HepG2 (cell line): Measurements from ENCODE around the gene DHX30.

ENCODE experiments used
- BRCA1 ChIP-seq: sonication (generic); formaldehyde crosslinking; IDR thresholded peaks from 2 replicates; pipeline ENCODE4 v1.4.0; 2020; ENCODE audit warnings: missing genetic modification reagents
- CTCF ChIP-seq: sonication (generic); formaldehyde crosslinking; IDR thresholded peaks from 2 replicates; pipeline ENCODE4 v1.5.0; 2020; ENCODE audit warnings: mild to moderate bottlenecking, missing genetic modification reagents, moderate library complexity
- EZH2 ChIP-seq: conservative IDR thresholded peaks from 2 replicates; pipeline ENCODE4 v1.6.1; 2012; ENCODE audit warnings: mild to moderate bottlenecking, low read depth, low read length, moderate library complexity
- HNRNPH1 ChIP-seq: fragments of 200-400 bp; formaldehyde crosslinking; optimal IDR thresholded peaks from 2 replicates; pipeline ENCODE3; 2017; ENCODE audit warnings: mild to moderate bottlenecking, low read depth, low read length
- NFE2 ChIP-seq: sonication (generic); formaldehyde crosslinking; IDR thresholded peaks from 2 replicates; pipeline ENCODE4 v1.4.0; 2020; ENCODE audit warnings: missing genetic modification reagents
- NFIC ChIP-seq: IDR thresholded peaks from 2 replicates; pipeline ENCODE4 v1.6.1; 2012; ENCODE audit warnings: mild to moderate bottlenecking, low read length, inconsistent platforms
- PHF8 ChIP-seq: sonication (generic); formaldehyde crosslinking; IDR thresholded peaks from 2 replicates; pipeline ENCODE4 v1.5.0; 2020; ENCODE audit warnings: missing genetic modification reagents
- POLR2A ChIP-seq, 2 experiments: IDR thresholded peaks; 2 replicates each; pipeline ENCODE4 v1.6.1; 2011; ENCODE audit warnings: low read depth in 2 of 2, low read length in 2 of 2, mild to moderate bottlenecking in 1 of 2, moderate library complexity in 1 of 2; ENCODE audit not compliant: insufficient read depth in 1 of 2
- RAD21 ChIP-seq: fragments of 450-650 bp; formaldehyde crosslinking; IDR thresholded peaks from 2 replicates; pipeline ENCODE4 v1.5.0; 2020; ENCODE audit warnings: mild to moderate bottlenecking
- TGIF2 ChIP-seq: IDR thresholded peaks from 2 replicates; pipeline ENCODE4 v1.6.1; 2016; ENCODE audit warnings: control low read depth, missing compliant biosample characterization
- ZC3H13 ChIP-seq: sonication (generic); formaldehyde crosslinking; IDR thresholded peaks from 2 replicates; pipeline ENCODE4 v1.8.1; 2023; ENCODE audit warnings: mild to moderate bottlenecking, missing genetic modification reagents, moderate library complexity
- ZNF232 ChIP-seq: sonication (generic); formaldehyde crosslinking; IDR thresholded peaks from 2 replicates; pipeline ENCODE4 v1.4.0; 2020; ENCODE audit warnings: missing genetic modification reagents, borderline replicate concordance
- ZSCAN20 ChIP-seq: sonication (generic); formaldehyde crosslinking; IDR thresholded peaks from 2 replicates; pipeline ENCODE4 v1.4.0; 2020; ENCODE audit warnings: missing genetic modification reagents, mild to moderate bottlenecking, borderline replicate concordance
- ZSCAN21 ChIP-seq: sonication (generic); formaldehyde crosslinking; IDR thresholded peaks from 2 replicates; pipeline ENCODE4 v1.8.0; 2022; ENCODE audit warnings: mild to moderate bottlenecking, missing genetic modification reagents, moderate library complexity, borderline replicate concordance

GRCh38 chr3:47846880-47847248 is 43.9 kb downstream of the DHX30 start:
- TF ChIP-seq CTCF = no peak
- TF ChIP-seq BRCA1 = no peak
- TF ChIP-seq POLR2A (IDR thresholded peaks at IDR 0.05; ENCODE audit: insufficient read depth in 1 of 2, low read depth in 2 of 2, low read length in 2 of 2) = no peak; a peak in 1 of 4 replicates
- no peak for TF ChIP-seq TGIF2
- TF ChIP-seq NFE2 (CRISPR knock-in tag) = no peak
- no peak for TF ChIP-seq ZSCAN21
- TF ChIP-seq ZC3H13 = no peak
- TF ChIP-seq ZSCAN20 (CRISPR knock-in tag) = no peak
- no peak for TF ChIP-seq PHF8 (CRISPR knock-in tag)
- no peak for TF ChIP-seq HNRNPH1
- no peak for TF ChIP-seq EZH2
- no peak for TF ChIP-seq ZNF232 (CRISPR knock-in tag)
- no peak for TF ChIP-seq NFIC
- TF ChIP-seq RAD21 (CRISPR knock-in tag) = no peak
